Measurements from ENCODE around the gene NFKB1.

GRCh38 chr4:102565696-102566095 lies 64.5 kb downstream of the NFKB1 start:
- TF ChIP-seq, protein P1, sequence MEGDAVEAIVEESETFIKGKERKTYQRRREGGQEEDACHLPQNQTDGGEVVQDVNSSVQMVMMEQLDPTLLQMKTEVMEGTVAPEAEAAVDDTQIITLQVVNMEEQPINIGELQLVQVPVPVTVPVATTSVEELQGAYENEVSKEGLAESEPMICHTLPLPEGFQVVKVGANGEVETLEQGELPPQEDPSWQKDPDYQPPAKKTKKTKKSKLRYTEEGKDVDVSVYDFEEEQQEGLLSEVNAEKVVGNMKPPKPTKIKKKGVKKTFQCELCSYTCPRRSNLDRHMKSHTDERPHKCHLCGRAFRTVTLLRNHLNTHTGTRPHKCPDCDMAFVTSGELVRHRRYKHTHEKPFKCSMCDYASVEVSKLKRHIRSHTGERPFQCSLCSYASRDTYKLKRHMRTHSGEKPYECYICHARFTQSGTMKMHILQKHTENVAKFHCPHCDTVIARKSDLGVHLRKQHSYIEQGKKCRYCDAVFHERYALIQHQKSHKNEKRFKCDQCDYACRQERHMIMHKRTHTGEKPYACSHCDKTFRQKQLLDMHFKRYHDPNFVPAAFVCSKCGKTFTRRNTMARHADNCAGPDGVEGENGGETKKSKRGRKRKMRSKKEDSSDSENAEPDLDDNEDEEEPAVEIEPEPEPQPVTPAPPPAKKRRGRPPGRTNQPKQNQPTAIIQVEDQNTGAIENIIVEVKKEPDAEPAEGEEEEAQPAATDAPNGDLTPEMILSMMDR (IDR thresholded peaks at IDR 0.05 in 8 of 11, conservative IDR thresholded peaks at IDR 0.05 in 3 of 11): no peak
- TF ChIP-seq POLR2A (IDR thresholded peaks at IDR 0.05): no peak
